Prostate gland (tissue), 2 donors: ENCODE data around the gene PPP2R5C.

ENCODE experiments used
- CTCF ChIP-seq, 4 experiments: fragments of 200-600 bp in 2 of 4; fragments of 450-650 bp in 2 of 4; sonication (generic) in 2 of 4; IDR thresholded peaks; 1 replicate in 3 of 4; 2 replicates in 1 of 4; pipeline ENCODE4 v1.5.1; 2016 to 2019; ENCODE audit warnings: antibody characterized with exemption in 4 of 4, mild to moderate bottlenecking in 2 of 4, moderate library complexity in 2 of 4
- POLR2A ChIP-seq: fragments of 450-650 bp; IDR thresholded peaks from one replicate; pipeline ENCODE4 v1.6.1; 2016; ENCODE audit warnings: antibody characterized with exemption, mild to moderate bottlenecking

DNA sequence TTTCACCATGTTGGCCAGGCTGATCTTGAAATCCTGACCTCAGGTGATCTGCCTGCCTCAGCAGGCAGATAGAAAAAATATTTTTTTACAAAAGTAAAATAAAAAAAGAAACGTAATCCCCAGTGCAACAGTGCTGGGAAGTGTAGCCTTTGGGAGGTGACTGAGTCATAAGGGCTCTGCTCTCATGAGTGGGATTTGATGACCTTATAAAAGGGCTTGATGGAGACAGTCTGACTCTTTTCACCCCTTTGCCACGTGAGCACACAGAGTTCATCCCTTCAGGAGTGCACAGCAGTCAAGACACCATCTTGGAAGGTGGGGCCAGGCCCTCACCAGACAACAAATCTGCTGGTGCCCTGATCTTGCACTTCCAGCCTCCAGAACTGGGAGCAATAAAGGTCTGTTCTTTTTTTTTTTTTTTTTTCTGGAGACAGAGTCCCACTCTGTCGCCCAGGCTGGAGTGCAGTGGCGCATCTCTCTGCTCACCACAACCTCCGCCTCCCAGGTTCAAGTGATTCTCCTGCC lies 178.2 kb downstream of the PPP2R5C start:
- no peak for TF ChIP-seq POLR2A
- no peak for TF ChIP-seq CTCF (IDR thresholded peaks at IDR 0.05)
